ENCODE measurements around the gene PLPP1. TPM values are rescaled to one million over a fixed set of nuclear protein-coding genes. Genes with fewer than 3 reads are reported as not detected.
A peak's percentile ranks its signal among the peaks of the same experiment; 100 is the strongest.

Gene PLPP1
- total RNA-seq, 1 donor from 2014 or later = 160 TPM

DNA sequence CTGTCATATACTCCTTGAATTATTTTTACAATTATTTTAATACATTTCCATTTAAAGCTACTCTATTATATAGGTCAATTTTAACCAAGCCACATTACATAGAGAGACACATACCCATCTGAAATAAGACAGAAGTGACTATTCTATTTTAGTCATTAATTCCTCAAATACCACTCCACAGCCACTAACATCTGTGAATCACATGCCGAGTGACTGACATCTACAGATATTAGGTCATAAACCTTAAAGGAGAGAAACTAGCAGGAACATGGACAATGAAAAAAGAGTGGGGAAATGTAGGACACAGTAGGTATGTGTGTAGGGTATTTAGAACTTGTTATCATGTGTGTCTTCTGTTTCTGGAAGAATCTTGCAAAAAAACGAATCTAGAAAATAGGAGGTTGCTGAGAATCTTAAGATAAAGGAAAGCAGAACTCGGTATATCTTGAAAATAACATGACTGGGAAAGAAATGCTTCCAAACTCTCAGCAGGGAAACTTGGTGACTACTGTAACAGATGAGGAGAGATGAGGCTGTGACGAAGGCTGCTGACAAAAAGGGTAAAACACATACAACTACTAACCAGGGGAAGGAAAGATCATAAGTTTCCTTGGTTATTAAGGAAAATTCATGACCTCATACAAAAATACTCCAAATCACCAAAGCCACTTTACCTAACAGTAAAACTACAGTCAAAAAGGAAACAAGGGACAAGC is 84.6 kb downstream of the PLPP1 start:
- no peak for DNase-seq (ENCODE audit: low read depth in 2 of 2)

GRCh38 chr5:55446640-55447351 is 88.0 kb downstream of the PLPP1 start:
- DNase-seq (ENCODE audit: low read depth in 2 of 2) = no peak

DNA sequence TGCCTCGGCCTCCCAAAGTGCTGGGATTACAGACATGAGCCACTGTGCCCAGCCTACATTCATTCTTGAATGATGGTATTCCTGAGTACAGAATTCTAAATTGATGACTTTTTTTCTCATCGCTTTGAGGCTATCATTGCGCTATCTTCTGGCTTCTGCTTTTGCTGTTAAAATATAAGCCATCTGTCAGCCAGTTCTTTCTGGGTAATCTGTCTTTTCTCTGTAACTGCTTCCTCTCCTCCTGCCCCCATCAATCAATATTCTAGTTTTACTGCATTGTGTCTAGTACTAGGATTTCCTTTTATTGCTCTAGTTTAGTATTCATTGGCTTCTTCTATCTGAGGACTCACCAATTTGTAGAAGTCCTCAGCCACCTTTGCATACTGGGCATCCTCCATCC is 89.0 kb downstream of the PLPP1 start:
- DNase-seq (ENCODE audit: low read depth in 2 of 2) = no peak

DNA sequence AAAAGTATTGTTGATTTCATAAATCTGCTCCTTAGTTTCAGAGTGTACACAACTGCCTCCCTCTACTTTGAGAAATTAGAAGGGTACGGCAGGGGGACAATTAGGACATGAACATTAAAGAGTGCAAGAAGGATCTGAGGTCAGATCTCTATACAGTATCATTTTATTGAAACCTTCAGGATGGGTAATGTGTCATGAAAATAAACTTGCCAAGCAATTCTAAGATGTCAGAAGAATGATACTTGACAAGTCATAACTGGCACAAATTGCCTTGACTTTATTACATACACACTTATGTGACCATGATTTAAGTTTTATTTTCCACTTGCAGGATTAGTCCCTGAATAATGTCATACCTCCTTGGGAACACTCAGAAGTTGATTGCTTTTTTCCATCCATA is 92.8 kb downstream of the PLPP1 start:
- no peak for DNase-seq (ENCODE audit: low read depth in 2 of 2)

DNA sequence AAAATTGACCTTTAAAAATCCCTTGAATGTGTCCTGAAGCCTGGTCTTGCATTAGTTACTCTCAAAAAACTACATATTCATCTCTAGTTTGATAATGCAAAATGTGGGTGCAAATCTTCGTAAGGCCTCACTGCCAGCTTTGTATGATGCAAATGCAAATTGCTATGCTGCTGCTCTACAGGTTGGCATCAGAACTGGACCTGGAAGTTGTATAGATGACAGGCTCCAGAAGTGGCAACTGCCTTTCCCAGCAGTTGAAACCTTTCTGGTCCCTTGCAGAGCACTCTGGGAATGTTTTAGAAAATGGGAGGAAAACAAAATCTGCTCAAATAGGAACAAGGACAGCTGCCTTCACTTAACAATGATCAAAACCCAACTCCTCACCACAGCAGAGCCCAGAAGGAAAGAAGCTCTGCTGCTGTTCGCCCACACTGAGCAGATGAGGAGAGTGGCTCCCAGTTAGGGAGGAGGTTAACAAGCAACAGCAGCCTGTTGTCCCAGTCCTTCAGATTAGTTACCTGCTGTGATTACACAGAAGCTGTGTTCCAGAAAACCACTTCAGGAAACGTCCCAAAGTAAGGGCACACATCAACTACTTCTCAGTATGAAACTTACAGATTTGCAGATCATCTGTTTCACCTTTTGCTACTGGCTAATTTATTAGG is 93.5 kb downstream of the PLPP1 start:
- no peak for DNase-seq (ENCODE audit: low read depth in 2 of 2)

GRCh38 chr5:55440188-55440646 is 94.5 kb downstream of the PLPP1 start:
- no peak for DNase-seq (ENCODE audit: low read depth in 2 of 2)

DNA sequence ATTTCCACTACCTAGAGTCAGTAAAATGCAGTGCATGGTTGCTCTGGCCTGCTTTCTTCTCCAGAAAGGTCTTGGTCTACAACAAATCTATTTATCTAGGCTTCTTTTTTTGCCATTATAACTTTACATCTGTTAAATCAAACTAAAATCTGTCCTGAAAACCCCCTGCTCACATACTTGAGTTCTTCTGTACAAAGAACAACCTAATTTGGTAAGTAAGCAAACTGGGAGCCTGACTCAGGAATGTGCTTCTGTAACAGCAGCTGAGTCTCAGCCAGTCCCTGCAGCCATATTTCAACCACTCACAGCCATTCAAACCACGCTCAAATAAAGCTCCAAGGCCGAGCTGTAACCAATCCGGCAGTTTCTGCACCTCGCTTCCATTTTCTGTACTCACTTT is 95.8 kb downstream of the PLPP1 start:
- no peak for DNase-seq (ENCODE audit: low read depth in 2 of 2)

DNA sequence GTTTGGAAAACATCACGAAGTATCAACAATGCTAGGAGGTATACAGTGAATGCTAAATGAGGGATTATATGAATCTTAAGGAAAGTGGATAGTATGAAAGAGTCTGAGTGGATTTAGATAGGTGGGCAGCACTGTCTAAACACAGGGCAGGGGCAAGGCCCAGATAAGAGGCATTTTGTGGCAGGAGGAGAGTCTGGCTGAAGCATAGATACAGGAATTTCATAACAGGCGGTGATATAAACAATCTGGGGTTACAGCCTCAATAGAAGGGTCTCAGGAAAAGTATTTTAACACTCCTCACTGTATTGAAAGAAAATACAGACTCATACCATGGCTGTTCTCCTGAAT is 96.9 kb downstream of the PLPP1 start:
- no peak for DNase-seq (ENCODE audit: low read depth in 2 of 2)

DNA sequence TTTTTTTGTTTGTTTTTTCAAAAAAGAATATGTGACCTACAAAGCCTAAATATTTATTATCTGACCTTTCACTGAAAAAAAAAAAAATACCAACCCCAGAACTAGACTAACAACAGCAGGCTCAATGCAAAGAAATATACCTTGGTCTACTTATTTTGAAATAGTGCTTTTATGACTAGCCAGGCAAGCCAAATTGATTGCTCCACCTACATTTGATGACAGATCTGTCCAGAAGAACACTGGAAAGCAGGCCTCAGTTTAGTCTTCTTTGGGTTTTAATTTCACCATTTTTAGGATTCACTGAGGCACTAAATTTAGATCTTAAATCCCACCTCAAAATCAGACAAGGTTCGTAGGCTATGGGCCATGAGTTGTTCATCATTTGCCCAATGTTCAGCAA is 97.3 kb downstream of the PLPP1 start:
- DNase-seq (ENCODE audit: low read depth in 2 of 2) = peak in 1 of 2 donors; percentile 51

DNA sequence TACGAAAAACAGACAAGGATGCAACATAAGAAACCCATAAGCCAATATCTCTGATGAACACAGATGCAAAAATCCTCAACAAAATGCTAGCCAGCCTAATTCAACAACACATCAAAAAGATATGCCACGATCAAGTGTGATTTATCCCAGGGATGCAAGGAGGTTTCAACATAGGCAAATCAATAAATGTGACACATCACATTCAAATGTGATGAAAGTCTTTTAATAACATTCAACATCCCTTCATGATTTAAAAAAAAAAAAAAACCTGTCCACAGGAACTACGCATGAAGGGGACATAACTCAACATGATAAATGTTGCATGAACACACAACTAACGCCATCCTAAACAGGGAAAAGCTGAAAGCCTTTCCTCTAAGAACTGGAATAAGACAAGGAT is 102.2 kb downstream of the PLPP1 start:
- DNase-seq (ENCODE audit: low read depth in 2 of 2) = no peak

- DNase-seq (ENCODE audit: low read depth in 2 of 2) = peak in 1 of 2 donors; percentile 47
Observed at GRCh38 chr5:55429613-55430253, 105.0 kb downstream of the PLPP1 start.

DNA sequence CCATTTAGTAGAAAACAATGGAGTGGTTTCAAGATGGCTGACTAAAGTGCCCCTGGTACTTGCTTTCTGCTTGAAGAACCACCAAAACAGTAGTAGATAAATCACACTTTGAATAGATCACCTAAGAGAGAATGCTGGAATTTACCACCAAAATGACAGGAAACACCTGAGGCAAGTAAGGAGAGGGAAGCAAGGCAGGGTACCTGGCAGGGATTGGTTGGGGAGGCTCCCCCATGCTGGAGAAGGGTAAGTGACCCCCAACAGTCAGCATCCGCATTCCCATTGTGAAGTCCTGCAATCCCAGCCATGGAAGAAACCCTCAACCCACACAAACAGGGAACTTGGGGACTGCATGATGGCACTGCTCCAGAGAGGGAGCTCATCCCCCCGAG is 105.5 kb downstream of the PLPP1 start:
- no peak for DNase-seq (ENCODE audit: low read depth in 2 of 2)

DNA sequence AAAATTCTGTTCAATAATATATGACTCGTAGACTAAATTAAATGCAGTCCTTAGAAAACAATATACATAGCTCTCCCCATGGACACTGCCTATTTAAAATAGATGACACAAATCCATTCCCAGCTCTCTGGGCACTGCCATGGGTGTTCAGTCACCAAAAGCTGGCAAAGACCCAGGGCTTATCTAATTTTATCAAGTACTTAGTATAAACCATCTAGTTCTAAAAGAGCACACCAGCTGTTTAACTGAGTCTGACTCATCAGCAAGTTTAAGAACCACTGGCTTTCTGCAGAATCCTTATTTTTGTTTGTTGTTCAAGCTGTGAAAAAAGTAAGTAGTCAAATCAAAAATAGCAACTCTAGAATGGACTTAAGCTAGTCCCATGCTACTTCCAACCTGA is 107.6 kb downstream of the PLPP1 start:
- DNase-seq (ENCODE audit: low read depth in 2 of 2) = peak in 1 of 2 donors; percentile 76

- no peak for DNase-seq (ENCODE audit: low read depth in 2 of 2)
Observed at GRCh38 chr5:55426455-55426854, 108.3 kb downstream of the PLPP1 start.

DNA sequence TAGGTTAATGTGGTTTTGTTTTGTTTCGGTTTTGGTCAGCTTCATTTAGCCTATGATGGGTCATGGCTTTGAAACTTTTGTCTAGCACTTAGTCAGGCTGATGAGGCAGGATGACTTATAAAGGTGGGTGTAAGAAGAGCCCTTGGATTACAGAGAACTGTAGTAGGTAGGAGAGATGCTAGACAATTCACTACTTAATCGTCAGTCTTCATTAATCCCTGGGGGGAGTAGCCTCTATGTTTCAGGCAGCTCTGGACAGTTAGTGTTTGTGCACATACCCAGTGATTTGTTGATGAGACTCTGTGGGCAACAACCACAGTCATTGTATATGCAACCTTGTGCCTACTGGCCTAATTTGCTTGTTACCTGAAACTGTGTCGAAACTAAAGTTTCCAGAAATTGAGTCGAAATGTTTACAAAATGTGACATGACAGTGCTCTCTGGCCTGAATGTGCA is 113.7 kb downstream of the PLPP1 start:
- no peak for DNase-seq (ENCODE audit: low read depth in 2 of 2)

DNA sequence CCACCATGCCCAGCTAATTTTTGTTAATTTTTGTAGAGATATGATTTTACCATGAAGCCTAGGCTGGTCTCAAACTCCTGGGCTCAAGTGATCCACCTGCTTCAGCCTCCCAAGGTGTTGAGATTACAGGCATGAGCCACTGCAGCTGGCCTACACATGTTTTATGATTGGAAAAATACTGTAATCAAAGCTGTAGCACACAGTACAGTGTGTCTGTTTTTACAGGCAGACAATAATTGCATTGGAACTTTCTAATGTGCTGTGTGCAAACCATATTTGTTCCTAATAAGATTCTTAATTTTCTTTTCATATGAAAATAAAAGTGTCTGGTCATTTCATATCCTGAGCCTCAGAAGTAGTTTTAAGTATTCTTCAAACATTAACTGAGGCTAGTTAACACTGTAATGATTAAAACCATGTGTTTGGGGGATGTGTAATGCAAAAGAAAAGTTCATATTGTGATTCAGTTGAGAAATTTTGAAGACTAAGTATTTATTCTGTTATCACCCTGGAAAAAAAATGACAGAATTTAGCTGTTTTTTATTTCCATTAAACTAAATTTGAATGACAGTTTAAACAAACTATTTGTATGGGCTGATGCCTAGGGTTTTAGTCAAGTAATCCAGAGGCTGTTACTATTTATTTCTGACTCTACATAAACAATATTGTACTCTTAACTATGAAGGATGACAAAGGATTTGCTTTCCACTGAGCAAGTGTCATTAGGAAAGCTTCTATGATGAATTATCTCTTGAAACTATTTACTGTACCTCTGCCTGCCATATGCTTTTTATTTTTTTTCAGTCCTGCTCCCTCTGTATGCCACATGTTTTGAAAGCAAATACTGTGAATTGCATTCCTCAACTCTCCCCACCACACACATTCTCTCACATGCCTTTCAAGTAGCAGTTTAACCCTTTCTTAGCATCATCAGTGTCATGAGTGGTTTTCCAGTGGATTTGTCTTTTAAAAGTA is 115.5 kb downstream of the PLPP1 start:
- DNase-seq (ENCODE audit: low read depth in 2 of 2) = no peak

DNA sequence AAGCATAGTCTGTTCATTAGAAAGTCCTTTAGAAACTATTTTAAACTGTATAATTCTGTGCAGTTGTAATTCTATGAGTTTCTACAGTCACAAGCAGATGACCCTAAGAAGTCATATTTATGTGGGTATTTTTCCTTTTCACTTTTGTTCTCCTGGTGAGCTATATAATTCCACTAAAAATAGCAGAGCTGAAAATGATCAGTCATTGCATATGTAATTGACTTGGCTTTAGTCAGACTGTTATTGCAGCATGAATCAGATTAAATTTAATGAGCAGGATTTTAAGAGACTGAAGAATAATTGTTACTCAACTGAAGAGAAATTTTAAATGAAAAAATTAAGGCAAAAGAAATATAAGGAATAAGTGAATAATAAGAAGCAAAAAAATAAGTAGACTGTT is 118.5 kb downstream of the PLPP1 start:
- no peak for DNase-seq (ENCODE audit: low read depth in 2 of 2)

DNA sequence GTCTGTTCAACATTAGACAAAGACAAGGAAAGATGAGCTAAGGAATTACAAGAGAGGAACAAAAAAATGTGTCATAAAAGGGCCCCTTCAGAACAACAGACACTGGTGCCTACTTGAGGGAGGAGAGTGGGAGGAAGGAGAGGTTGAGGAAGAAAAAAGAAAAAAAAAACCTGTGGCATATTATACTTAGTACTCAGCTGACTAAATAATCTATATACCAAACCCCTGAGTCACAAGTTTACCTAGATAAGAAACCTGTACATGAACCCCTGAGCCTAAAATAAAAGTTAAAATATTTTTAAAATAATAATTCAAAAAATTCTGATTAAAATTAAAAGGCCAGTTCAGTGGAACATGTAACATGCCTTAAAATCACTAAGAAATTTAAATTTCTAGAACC is 119.7 kb downstream of the PLPP1 start:
- no peak for DNase-seq (ENCODE audit: low read depth in 2 of 2)

DNA sequence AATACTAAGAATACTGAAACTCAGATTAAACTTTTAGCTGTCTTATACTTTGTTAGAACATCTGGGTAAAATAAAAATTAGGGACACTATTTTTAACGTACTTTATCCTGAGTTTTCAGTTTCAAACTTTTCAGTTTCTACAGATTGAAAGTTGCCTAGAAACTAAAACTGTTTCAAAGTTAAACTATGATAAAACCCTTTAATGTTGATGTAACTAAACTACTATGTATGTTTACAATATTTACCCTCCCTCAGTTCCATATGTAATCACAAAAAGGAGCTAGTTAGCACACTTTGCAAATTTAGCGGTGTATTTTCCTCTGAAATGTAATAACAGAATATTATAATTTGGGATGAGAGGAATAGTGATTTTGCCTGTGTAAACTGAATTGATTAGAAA is 121.1 kb downstream of the PLPP1 start:
- DNase-seq (ENCODE audit: low read depth in 2 of 2) = no peak

GRCh38 chr5:55411876-55412275 is 122.9 kb downstream of the PLPP1 start:
- no peak for DNase-seq (ENCODE audit: low read depth in 2 of 2)

GRCh38 chr5:55410845-55411244 is 123.9 kb downstream of the PLPP1 start:
- DNase-seq (ENCODE audit: low read depth in 2 of 2) = no peak
